ENCODE measurements around the gene CCSER1. TPM values are rescaled to one million over a fixed set of nuclear protein-coding genes. Genes with fewer than 3 reads are reported as not detected.

CCSER1 gene
- total RNA-seq, 1 experiment from 2014 or later: 0.05 TPM

GRCh38 chr4:90099812-90100211 lies 27.4 kb upstream of the CCSER1 start:
- ChIA-PET CTCF (no interaction called here), POLR2A (no interaction called here)
- intact Hi-C loops (cut with micrococcal nuclease; ENCODE audit: unreplicated experiment) (no loop called here), in situ Hi-C loops (cut with HindIII; ENCODE audit: low pct_unique_long_range_greater_than_20kb, low sequenced_read_pairs) (no loop called here)
- no peak overlapping the region for H3K27ac ChIP-seq (ENCODE audit: low read length)
- no TSS peak for BruUV-seq (replicated peaks)
- no peak for TF ChIP-seq POLR2AphosphoS5 (IDR thresholded peaks at IDR 0.05; ENCODE audit: low read depth, low read length)
- H3K27me3 ChIP-seq (ENCODE audit: control insufficient read depth, insufficient read depth, low read length): no peaks in the 10 kb centered on the region
- H3K4me1 ChIP-seq (ENCODE audit: control insufficient read depth, insufficient read depth, low read length): no peaks in the 10 kb centered on the region
- DNase-seq (ENCODE audit: low read depth, low spot score): no peak
- no peak overlapping the region for H3K4me3 ChIP-seq (ENCODE audit: low read depth in 2 of 2, low read length in 2 of 2)
- no peaks in the 10 kb centered on the region for H3K9me3 ChIP-seq (ENCODE audit: control insufficient read depth, insufficient read depth, low read depth, low read length)
- H3K36me3 ChIP-seq (ENCODE audit: control insufficient read depth, insufficient read depth, low read length): no peaks in the 10 kb centered on the region
- no peak for ATAC-seq

GRCh38 chr4:90103991-90104390 lies 23.2 kb upstream of the CCSER1 start:
- no peak for DNase-seq (ENCODE audit: low read depth, low spot score)
- ChIA-PET POLR2A (no interaction called here), CTCF (no interaction called here)
- Histone ChIP-seq H3K4me3 (ENCODE audit: low read depth in 2 of 2, low read length in 2 of 2) (no peak overlapping the region), H3K27ac (ENCODE audit: low read length) (no peak overlapping the region), H3K4me1 (ENCODE audit: control insufficient read depth, insufficient read depth, low read length) (no peaks in the 10 kb centered on the region), H3K9me3 (ENCODE audit: control insufficient read depth, insufficient read depth, low read depth, low read length) (no peaks in the 10 kb centered on the region), H3K27me3 (ENCODE audit: control insufficient read depth, insufficient read depth, low read length) (no peaks in the 10 kb centered on the region), H3K36me3 (ENCODE audit: control insufficient read depth, insufficient read depth, low read length) (no peaks in the 10 kb centered on the region)
- in situ Hi-C loops (cut with HindIII; ENCODE audit: low pct_unique_long_range_greater_than_20kb, low sequenced_read_pairs) (no loop called here), intact Hi-C loops (cut with micrococcal nuclease; ENCODE audit: unreplicated experiment) (no loop called here)
- no TSS peak for BruUV-seq (replicated peaks)
- TF ChIP-seq SIN3A (IDR thresholded peaks at IDR 0.05; ENCODE audit: borderline replicate concordance, insufficient read depth, low read depth, low read length) (no peak), REST (IDR thresholded peaks at IDR 0.05; ENCODE audit: insufficient read depth in 1 of 2, low read depth in 2 of 2, low read length in 1 of 2) (no peak), POLR2AphosphoS5 (IDR thresholded peaks at IDR 0.05; ENCODE audit: low read depth, low read length) (no peak), CTCF (IDR thresholded peaks at IDR 0.05) (no peak), TCF7L2 (IDR thresholded peaks at IDR 0.05; ENCODE audit: low read depth, low read length) (no peak)
- no peak for ATAC-seq

- intact Hi-C loops (cut with micrococcal nuclease; ENCODE audit: unreplicated experiment) (no loop called here), in situ Hi-C loops (cut with HindIII; ENCODE audit: low pct_unique_long_range_greater_than_20kb, low sequenced_read_pairs) (no loop called here)
- Histone ChIP-seq H3K9me3 (ENCODE audit: control insufficient read depth, insufficient read depth, low read depth, low read length) (no peaks in the 10 kb centered on the region), H3K27ac (ENCODE audit: low read length) (no peak overlapping the region), H3K4me1 (ENCODE audit: control insufficient read depth, insufficient read depth, low read length) (no peaks in the 10 kb centered on the region), H3K27me3 (ENCODE audit: control insufficient read depth, insufficient read depth, low read length) (no peaks in the 10 kb centered on the region), H3K4me3 (ENCODE audit: low read depth in 2 of 2, low read length in 2 of 2) (no peak overlapping the region), H3K36me3 (ENCODE audit: control insufficient read depth, insufficient read depth, low read length) (no peaks in the 10 kb centered on the region)
- BruUV-seq (replicated peaks): no TSS peak
- ATAC-seq: no peak
- TF ChIP-seq REST (IDR thresholded peaks at IDR 0.05; ENCODE audit: insufficient read depth in 1 of 2, low read depth in 2 of 2, low read length in 1 of 2): no peak
- no peak for DNase-seq (ENCODE audit: low read depth, low spot score)
- POLR2A ChIA-PET: no interaction called here
- CTCF ChIA-PET: no interaction called here
Observed at GRCh38 chr4:90105274-90105673, 21.9 kb upstream of the CCSER1 start.
